Gastrocnemius medialis (tissue), 4 donors: ENCODE measurements around the gene DLG1. TPM values are rescaled to one million over a fixed set of nuclear protein-coding genes. Genes with fewer than 3 reads are reported as not detected.
"Not testable (repeated sequence)": the region's sequence is repeated elsewhere in the genome, so short reads cannot be mapped to it uniquely, and the experiment has no call there.

Experiments
- ATAC-seq, 2 donors: fragments of 150-250 bp; one replicate each; pipeline ENCODE4 v1.9.1; 2016
- DNase-seq, 2 donors: peaks; one replicate each; pipeline ENCODE4 v3.0.0-alpha.2; 2019
- H3K27ac ChIP-seq, 4 donors: fragments of 200-600 bp; sonication (generic); 1 replicate in 1 of 4; 2 replicates in 3 of 4; pipeline ENCODE4 v1.5.1; 2016 to 2018; ENCODE audit warnings: mild to moderate bottlenecking in 2 of 4, moderate library complexity in 1 of 4
- H3K27me3 ChIP-seq, 3 donors: fragments of 200-600 bp; sonication (generic) in 2 of 3; 1 replicate in 1 of 3; 2 replicates in 2 of 3; pipeline versions ENCODE4 v1.5.1 to v1.6.0; 2016 to 2019; ENCODE audit warnings: mild to moderate bottlenecking in 1 of 3, moderate library complexity in 1 of 3
- H3K36me3 ChIP-seq, 2 donors: fragments of 200-600 bp; sonication (generic) in 1 of 2; one replicate each; pipeline ENCODE4 v1.5.1; 2017 to 2018
- H3K4me1 ChIP-seq, 2 donors: fragments of 200-600 bp; sonication (generic) in 1 of 2; one replicate each; pipeline ENCODE4 v1.5.1; 2016 to 2017; ENCODE audit warnings: mild to moderate bottlenecking in 2 of 2
- H3K4me3 ChIP-seq, 4 donors: fragments of 200-600 bp; sonication (generic) in 3 of 4; 1 replicate in 1 of 4; 2 replicates in 3 of 4; pipeline ENCODE4 v1.5.1; 2016 to 2019; ENCODE audit warnings: mild to moderate bottlenecking in 2 of 4
- H3K9me3 ChIP-seq, 3 donors: fragments of 200-600 bp; sonication (generic) in 2 of 3; 1 replicate in 1 of 3; 2 replicates in 2 of 3; pipeline ENCODE4 v1.5.1; 2016 to 2019
- POLR2A ChIP-seq, 2 donors: fragments of 450-650 bp; IDR thresholded peaks; one replicate each; pipeline ENCODE4 v1.6.1; 2017; ENCODE audit warnings: antibody characterized with exemption in 2 of 2, mild to moderate bottlenecking in 2 of 2, moderate library complexity in 2 of 2
- in situ Hi-C, 4 donors: fragments of 200-750 bp; cut with MboI; loops; one replicate each; pipeline versions ENCODE4 v1.15.0 to v1.8.0; 2017; ENCODE audit warnings: low sequenced_read_pairs in 4 of 4
- intact Hi-C: fragments of 100-400 bp; cut with DNase I; formaldehyde crosslinking; loops from one replicate; pipeline ENCODE4 v1.15.1; 2023; ENCODE audit warnings: low total_unique reads
- total RNA-seq, 4 donors: library from RNA; depleted of rRNA; stranded (reverse); fragments of >200 nt; gene quantifications; one replicate each; pipeline versions ENCODE4 v1.1.0 to v1.2.3, GENCODE V29; 2016
- TF ChIP-seq, protein P1 (sequence below), 5 experiments: fragments of 450-650 bp in 3 of 5; fragments of 200-600 bp in 2 of 5; sonication (generic) in 2 of 5; IDR thresholded peaks in 4 of 5; conservative IDR thresholded peaks in 1 of 5; 1 replicate in 4 of 5; 2 replicates in 1 of 5; pipeline ENCODE4 v1.5.1; 2016 to 2019; ENCODE audit warnings: antibody characterized with exemption in 5 of 5, mild to moderate bottlenecking in 3 of 5, moderate library complexity in 3 of 5

DLG1 gene
- total RNA-seq, 4 donors from 2014 or later, result 41.4 to 112 (median 61.1) TPM

DNA sequence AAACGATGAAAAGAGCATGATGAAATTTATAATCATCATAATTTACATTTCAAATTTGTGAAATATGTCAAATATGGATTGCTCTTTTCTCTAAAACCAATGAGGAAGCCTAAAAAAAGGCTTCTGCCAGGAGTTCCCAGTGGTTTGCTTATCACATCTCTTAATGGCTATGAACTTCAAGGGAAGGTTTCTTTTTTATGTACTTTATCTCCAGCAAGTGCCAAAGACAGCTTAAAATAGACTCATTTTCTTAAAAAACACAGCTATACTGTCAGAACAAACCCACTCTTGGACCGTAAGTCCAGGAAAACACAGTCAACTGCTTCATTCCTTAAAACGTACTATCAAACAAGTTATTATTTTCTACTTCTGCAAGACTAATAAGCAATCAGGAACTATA, 80.2 kb downstream of the DLG1 start:
- intact Hi-C loops (no loop called here), in situ Hi-C loops (no loop called here)
- Histone ChIP-seq H3K4me3 (no peak overlapping the region), H3K4me1 (peaks cover 40 to 47% of the 10 kb centered on the region in 2 donors), H3K27ac (no peak overlapping the region), H3K36me3 (no peaks in the 10 kb centered on the region), H3K27me3 (no peaks in the 10 kb centered on the region), H3K9me3 (no peaks in the 10 kb centered on the region)
- ATAC-seq (no peak), DNase-seq (no peak)
- TF ChIP-seq POLR2A (IDR thresholded peaks at IDR 0.05), result no peak
- TF ChIP-seq, protein P1, sequence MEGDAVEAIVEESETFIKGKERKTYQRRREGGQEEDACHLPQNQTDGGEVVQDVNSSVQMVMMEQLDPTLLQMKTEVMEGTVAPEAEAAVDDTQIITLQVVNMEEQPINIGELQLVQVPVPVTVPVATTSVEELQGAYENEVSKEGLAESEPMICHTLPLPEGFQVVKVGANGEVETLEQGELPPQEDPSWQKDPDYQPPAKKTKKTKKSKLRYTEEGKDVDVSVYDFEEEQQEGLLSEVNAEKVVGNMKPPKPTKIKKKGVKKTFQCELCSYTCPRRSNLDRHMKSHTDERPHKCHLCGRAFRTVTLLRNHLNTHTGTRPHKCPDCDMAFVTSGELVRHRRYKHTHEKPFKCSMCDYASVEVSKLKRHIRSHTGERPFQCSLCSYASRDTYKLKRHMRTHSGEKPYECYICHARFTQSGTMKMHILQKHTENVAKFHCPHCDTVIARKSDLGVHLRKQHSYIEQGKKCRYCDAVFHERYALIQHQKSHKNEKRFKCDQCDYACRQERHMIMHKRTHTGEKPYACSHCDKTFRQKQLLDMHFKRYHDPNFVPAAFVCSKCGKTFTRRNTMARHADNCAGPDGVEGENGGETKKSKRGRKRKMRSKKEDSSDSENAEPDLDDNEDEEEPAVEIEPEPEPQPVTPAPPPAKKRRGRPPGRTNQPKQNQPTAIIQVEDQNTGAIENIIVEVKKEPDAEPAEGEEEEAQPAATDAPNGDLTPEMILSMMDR (IDR thresholded peaks at IDR 0.05 in 4 of 5, conservative IDR thresholded peaks at IDR 0.05 in 1 of 5), result no peak

DNA sequence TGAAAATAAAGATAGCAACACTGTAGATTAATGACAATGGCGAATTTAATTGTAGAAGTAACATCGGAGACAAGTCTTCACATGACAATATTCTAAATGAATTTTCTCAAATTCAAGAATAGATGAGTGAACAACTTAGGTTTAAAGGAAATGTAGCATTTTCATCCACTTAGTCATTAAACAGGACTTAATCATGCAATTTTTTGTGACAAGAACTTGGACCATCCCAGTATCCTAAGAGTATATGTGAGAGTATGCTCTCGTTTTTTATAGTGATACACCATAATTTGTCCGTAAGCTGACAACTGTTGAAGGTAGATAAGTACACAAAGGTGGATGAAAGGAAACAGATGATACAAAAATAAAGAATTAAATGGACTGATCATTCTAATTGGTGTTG, 81.5 kb downstream of the DLG1 start:
- in situ Hi-C loops (no loop called here), intact Hi-C loops (no loop called here)
- H3K4me1 ChIP-seq, result peaks cover 27 to 37% of the 10 kb centered on the region in 2 donors
- no peak for ATAC-seq
- DNase-seq, result no peak
- no peaks in the 10 kb centered on the region for H3K9me3 ChIP-seq
- H3K4me3 ChIP-seq, result no peak overlapping the region
- TF ChIP-seq POLR2A (IDR thresholded peaks at IDR 0.05), result no peak
- TF ChIP-seq, protein P1 (IDR thresholded peaks at IDR 0.05 in 4 of 5, conservative IDR thresholded peaks at IDR 0.05 in 1 of 5), result no peak
- no peak overlapping the region for H3K27ac ChIP-seq
- no peaks in the 10 kb centered on the region for H3K27me3 ChIP-seq
- no peaks in the 10 kb centered on the region for H3K36me3 ChIP-seq

DNA sequence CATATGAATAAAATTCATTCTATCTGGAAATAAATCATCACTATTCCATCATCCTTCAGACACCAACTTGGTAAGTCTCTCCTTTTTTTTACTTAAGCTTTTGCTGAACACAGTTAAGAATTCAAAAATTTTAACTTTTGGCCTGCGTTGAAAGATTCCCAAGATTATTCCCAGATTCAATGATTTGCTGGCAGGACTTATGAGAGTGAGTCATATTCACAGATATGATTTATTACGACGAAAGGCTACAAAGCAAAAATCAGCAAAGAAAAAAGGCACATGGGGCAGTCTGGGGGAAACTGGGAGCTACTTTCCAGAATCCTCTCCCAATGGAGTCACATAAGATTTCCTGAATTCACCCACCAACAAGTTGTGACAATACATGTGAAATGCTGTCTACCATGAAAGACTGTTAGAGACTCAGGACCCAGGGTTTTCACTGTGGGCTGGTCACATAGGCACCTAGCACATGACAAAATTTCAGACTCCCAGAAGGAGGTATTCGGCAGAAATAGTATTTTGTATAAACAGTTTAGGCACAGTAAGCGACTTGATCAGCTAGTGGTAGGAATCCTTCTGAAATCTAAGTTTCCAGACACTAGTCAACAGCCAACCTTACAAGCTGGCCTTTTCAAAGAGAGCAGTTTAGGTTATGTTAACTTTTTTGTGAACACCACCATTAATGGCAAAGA, 82.1 kb downstream of the DLG1 start:
- Histone ChIP-seq H3K27ac (no peak overlapping the region), H3K9me3 (no peaks in the 10 kb centered on the region), H3K4me1 (peaks cover 27 to 37% of the 10 kb centered on the region in 2 donors), H3K36me3 (no peaks in the 10 kb centered on the region), H3K27me3 (no peaks in the 10 kb centered on the region), H3K4me3 (no peak overlapping the region)
- ATAC-seq, result no peak
- TF ChIP-seq, protein P1 (IDR thresholded peaks at IDR 0.05 in 4 of 5, conservative IDR thresholded peaks at IDR 0.05 in 1 of 5), result no peak
- no peak for TF ChIP-seq POLR2A (IDR thresholded peaks at IDR 0.05)
- intact Hi-C loops (no loop called here), in situ Hi-C loops (no loop called here)
- DNase-seq, result no peak

DNA sequence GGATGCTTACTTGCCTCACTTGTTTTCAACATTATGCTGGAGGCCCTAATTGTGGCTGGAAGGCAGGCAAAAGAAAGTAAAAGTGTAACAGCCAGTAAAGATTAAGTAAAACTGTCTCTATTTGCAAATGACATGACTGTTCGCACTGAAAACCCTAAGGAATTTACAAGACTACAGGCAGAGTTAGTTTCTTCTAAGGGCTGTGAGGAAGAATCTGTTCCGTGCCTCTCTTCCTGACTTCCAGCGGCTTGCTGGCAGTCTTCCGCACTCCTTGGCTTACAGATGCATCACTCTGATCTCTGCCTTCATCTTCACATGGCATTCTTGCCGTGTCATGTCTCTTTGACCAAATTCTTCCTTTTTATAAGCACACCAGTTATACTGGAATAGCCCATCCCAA, 86.1 kb downstream of the DLG1 start:
- Histone ChIP-seq H3K36me3 (no peaks in the 10 kb centered on the region), H3K27ac (no peak overlapping the region), H3K9me3 (no peaks in the 10 kb centered on the region), H3K27me3 (no peaks in the 10 kb centered on the region), H3K4me1 (peaks cover 28 to 39% of the 10 kb centered on the region in 2 donors), H3K4me3 (no peak overlapping the region)
- in situ Hi-C loops (no loop called here), intact Hi-C loops (no loop called here)
- ATAC-seq (no peak), DNase-seq (no peak)
- TF ChIP-seq, protein P1 (IDR thresholded peaks at IDR 0.05 in 4 of 5, conservative IDR thresholded peaks at IDR 0.05 in 1 of 5), result no peak
- no peak for TF ChIP-seq POLR2A (IDR thresholded peaks at IDR 0.05)

DNA sequence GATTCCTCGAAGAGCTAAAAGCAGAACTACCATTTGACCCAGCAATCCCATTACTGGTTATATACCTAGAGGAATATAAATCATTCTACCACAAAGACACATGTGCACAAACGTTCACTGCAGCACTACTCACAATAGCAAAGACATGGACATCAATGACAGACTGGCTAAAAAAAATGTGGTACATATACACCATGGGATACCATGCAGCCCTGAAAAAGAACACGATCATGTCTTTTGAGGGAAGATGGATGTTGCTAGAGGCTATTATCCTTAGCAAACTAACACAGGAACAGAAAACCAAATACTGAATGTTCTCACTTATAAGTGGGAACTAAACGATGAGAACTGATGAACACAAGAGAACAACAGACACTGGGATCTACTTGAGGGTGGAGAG, 86.7 kb downstream of the DLG1 start:
- H3K4me3 ChIP-seq, H3K27me3 ChIP-seq, ATAC-seq, H3K36me3 ChIP-seq, DNase-seq, H3K9me3 ChIP-seq, intact Hi-C loops, H3K27ac ChIP-seq, in situ Hi-C loops: not testable (repeated sequence)
- H3K4me1 ChIP-seq, result peaks cover 22 to 33% of the 10 kb centered on the region in 2 donors
